ENCODE data around the gene CDH4. TPM values are rescaled to one million over a fixed set of nuclear protein-coding genes. Genes with fewer than 3 reads are reported as not detected.

CDH4 gene
- total and polyA plus RNA-seq, 2 of the 4 experiments (the other 2 are of a cell fraction): 1.6 to 3.5 TPM

- no peak overlapping the region for H3K9ac ChIP-seq (ENCODE audit: low read depth, low read length)
- no peak overlapping the region for H3K4ac ChIP-seq (ENCODE audit: low read depth, low read length)
- H3K79me1 ChIP-seq (ENCODE audit: low read depth in 1 of 2, low read length in 2 of 2): no peaks in the 10 kb centered on the region
- in situ Hi-C loops (cut with MboI; ENCODE audit: low sequenced_read_pairs) (no loop called here), intact Hi-C loops (cut with micrococcal nuclease) (no loop called here), dilution Hi-C loops (cut with HindIII; ENCODE audit: low sequenced_read_pairs, unreplicated experiment) (no loop called here)
- no peak overlapping the region for H3K4me2 ChIP-seq (ENCODE audit: low read depth, low read length)
- H2BK120ac ChIP-seq (ENCODE audit: low read depth, low read length): no peak overlapping the region
- ATAC-seq (ENCODE audit: low read depth) (no peak), DNase-seq (no peak)
- CTCF ChIA-PET: no interaction called here
- no peak overlapping the region for H4K91ac ChIP-seq (ENCODE audit: insufficient read depth, low read depth, low read length)
- no peaks in the 10 kb centered on the region; the same call in 1 of the 2 replicates for H3K9me3 ChIP-seq (ENCODE audit: control insufficient read depth, insufficient read depth, low read length)
- no peaks in the 10 kb centered on the region for H3K36me3 ChIP-seq (ENCODE audit: control insufficient read depth, insufficient read depth, low read length)
- H2AK9ac ChIP-seq (replicated peaks; ENCODE audit: low read depth, low read length, poor library complexity): no peak overlapping the region
- H2BK5ac ChIP-seq (ENCODE audit: low read depth, low read length, poor library complexity, severe bottlenecking): no peak overlapping the region
- H3K56ac ChIP-seq (ENCODE audit: extremely low read depth, insufficient read depth, low read length): no peak overlapping the region
- no peak overlapping the region for H2AK5ac ChIP-seq (ENCODE audit: low read depth, low read length)
- POLR2A ChIA-PET (ENCODE audit: unreplicated experiment): no interaction called here
- H3K4me1 ChIP-seq (ENCODE audit: control insufficient read depth, insufficient read depth, low read length): no peaks in the 10 kb centered on the region
- 88% methylated on average over 5 of the region's 9 CpGs; no CpG with 5 or more reads in 1 of the 2 experiments for WGBS, 2 experiments (ENCODE audit: extremely low coverage in 2 of 2, insufficient read length in 1 of 2)
- no peak overlapping the region for H2BK20ac ChIP-seq (ENCODE audit: low read depth, low read length)
- H3K4me3 ChIP-seq (ENCODE audit: insufficient read depth, low read depth, low read length): no peak overlapping the region
- no peak for TF ChIP-seq MAFK (IDR thresholded peaks at IDR 0.05; ENCODE audit: low read depth, low read length)
- TF ChIP-seq CEBPB (IDR thresholded peaks at IDR 0.05; ENCODE audit: low read depth, low read length): no peak
- no peak for TF ChIP-seq POLR2A (IDR thresholded peaks at IDR 0.05; ENCODE audit: low read depth, low read length)
- no peak for TF ChIP-seq CTCF (conservative IDR thresholded peaks at IDR 0.05; ENCODE audit: low read depth, low read length)
- TF ChIP-seq NFE2L2 (IDR thresholded peaks at IDR 0.05; ENCODE audit: low read depth, low read length): no peak
- no peak for TF ChIP-seq MAZ (IDR thresholded peaks at IDR 0.05; ENCODE audit: borderline replicate concordance, low read depth, low read length)
- TF ChIP-seq RAD21 (IDR thresholded peaks at IDR 0.05; ENCODE audit: low read length): no peak
- no peak for TF ChIP-seq RFX5 (IDR thresholded peaks at IDR 0.05; ENCODE audit: low read depth, low read length)
- TF ChIP-seq SMC3 (IDR thresholded peaks at IDR 0.05; ENCODE audit: low read depth, low read length): no peak
- TF ChIP-seq USF2 (IDR thresholded peaks at IDR 0.05; ENCODE audit: low read depth, low read length): no peak
- no peak for TF ChIP-seq BHLHE40 (IDR thresholded peaks at IDR 0.05; ENCODE audit: low read depth, low read length)
- no peak for TF ChIP-seq MXI1 (IDR thresholded peaks at IDR 0.05; ENCODE audit: borderline replicate concordance, low read depth, low read length)
- H3K9me1 ChIP-seq (ENCODE audit: insufficient read depth, low read length): no peaks in the 10 kb centered on the region
- H4K20me1 ChIP-seq (ENCODE audit: insufficient read depth, low read length): no peaks in the 10 kb centered on the region
- H4K5ac ChIP-seq (ENCODE audit: low read depth, low read length): no peak overlapping the region
- no peak overlapping the region for H2AFZ ChIP-seq (replicated peaks; ENCODE audit: low read length, poor library complexity)
- no peak overlapping the region for H3K18ac ChIP-seq (ENCODE audit: low read depth, low read length)
- no peak overlapping the region for H4K8ac ChIP-seq (ENCODE audit: low read depth in 2 of 2, low read length in 2 of 2)
- no peak overlapping the region for H3K27ac ChIP-seq (ENCODE audit: insufficient read depth, low read length)
- no peak overlapping the region for H3K14ac ChIP-seq (replicated peaks; ENCODE audit: low read depth, low read length)
- H3K23ac ChIP-seq (ENCODE audit: low read depth, low read length): no peak overlapping the region
- BruUV-seq (replicated peaks): no TSS peak
- no peak overlapping the region for H2BK15ac ChIP-seq (ENCODE audit: low read depth, low read length)
- H3K27me3 ChIP-seq (ENCODE audit: control insufficient read depth, insufficient read depth, low read length): no peaks in the 10 kb centered on the region; the same call in 1 of the 2 replicates
Measured at GRCh38 chr20:61360296-61360695, 108.2 kb downstream of the CDH4 start.

All from IMR-90 (cell line).